Neural cell (in vitro differentiated cells): ENCODE measurements around the gene HLA-C. TPM values are rescaled to one million over a fixed set of nuclear protein-coding genes. Genes with fewer than 3 reads are reported as not detected.

Experiments
- H2AFZ ChIP-seq: fragments of 200-600, 300-800 bp; sonication (generic), shearing (Covaris generic); 2 replicates; pipeline ENCODE4 v1.6.0; 2014; ENCODE audit warnings: low read depth, mild to moderate bottlenecking, antibody characterized with exemption, low read length, moderate library complexity
- H3F3A ChIP-seq: fragments of 200-600 bp; shearing (Covaris generic); 2 replicates; pipeline ENCODE4 v1.6.1; 2016; ENCODE audit warnings: mild to moderate bottlenecking, moderate library complexity, mixed read lengths, antibody characterized with exemption, low read length; ENCODE audit not compliant: insufficient read depth, poor library complexity, severe bottlenecking
- H3K27ac ChIP-seq: fragments of 200-600, 300-800 bp; sonication (generic), shearing (Covaris generic); 2 replicates; pipeline ENCODE4 v1.5.1; 2014; ENCODE audit warnings: mild to moderate bottlenecking, low read length, moderate library complexity
- H3K27me3 ChIP-seq: fragments of 300-800, 200-600 bp; sonication (generic), shearing (Covaris generic); 2 replicates; pipeline ENCODE4 v1.6.0; 2014; ENCODE audit warnings: mild to moderate bottlenecking, low read depth, low read length, moderate library complexity; ENCODE audit not compliant: insufficient read depth
- H3K36me3 ChIP-seq: fragments of 300-800, 200-600 bp; sonication (generic), shearing (Covaris generic); 2 replicates; pipeline ENCODE4 v1.5.1; 2014; ENCODE audit warnings: mild to moderate bottlenecking, antibody characterized with exemption, low read length, moderate library complexity; ENCODE audit not compliant: insufficient read depth
- H3K4me2 ChIP-seq: fragments of 300-800, 200-600 bp; sonication (generic), shearing (Covaris generic); 2 replicates; pipeline ENCODE4 v1.6.0; 2014; ENCODE audit warnings: mild to moderate bottlenecking, low read length
- H3K4me3 ChIP-seq: fragments of 300-800, 200-600 bp; sonication (generic), shearing (Covaris generic); 2 replicates; pipeline ENCODE4 v1.5.1; 2014; ENCODE audit warnings: mild to moderate bottlenecking, low read length, moderate library complexity
- H3K79me2 ChIP-seq: fragments of 200-600 bp; shearing (Covaris generic); replicated peaks from 2 replicates; pipeline ENCODE4 v1.6.0; 2014; ENCODE audit warnings: mild to moderate bottlenecking, low read length, moderate library complexity; ENCODE audit not compliant: insufficient read depth
- H3K9ac ChIP-seq: fragments of 300-800, 200-600 bp; sonication (generic), shearing (Covaris generic); 2 replicates; pipeline ENCODE4 v1.6.1; 2016; ENCODE audit warnings: mild to moderate bottlenecking, low read length, mixed read lengths
- H3K9me2 ChIP-seq: fragments of 200-600 bp; shearing (Covaris generic); 2 replicates; pipeline ENCODE4 v1.6.1; 2016; ENCODE audit warnings: mild to moderate bottlenecking, low read length, mixed read lengths; ENCODE audit not compliant: insufficient read depth
- H3K9me3 ChIP-seq: fragments of 200-600, 300-800 bp; sonication (generic), shearing (Covaris generic); 2 replicates; pipeline ENCODE4 v1.6.1; 2016; ENCODE audit warnings: mild to moderate bottlenecking, mixed run types, low read length, moderate library complexity, mixed read lengths
- H4K20me1 ChIP-seq: fragments of 200-600 bp; shearing (Covaris generic); 2 replicates; pipeline ENCODE4 v1.6.1; 2016; ENCODE audit warnings: mild to moderate bottlenecking, mixed run types; ENCODE audit not compliant: insufficient read depth
- EP300 ChIP-seq: fragments of 450-650 bp; conservative IDR thresholded peaks from 2 replicates; pipeline ENCODE4 v1.6.1; 2014; ENCODE audit warnings: antibody characterized with exemption, mild to moderate bottlenecking, moderate library complexity; ENCODE audit not compliant: poor library complexity, severe bottlenecking
- EZH2 ChIP-seq: fragments of 200-600, 300-800 bp; shearing (Covaris generic), sonication (generic); IDR thresholded peaks from 2 replicates; pipeline ENCODE4 v1.6.1; 2014; ENCODE audit warnings: antibody characterized with exemption, low read length, borderline replicate concordance, mild to moderate bottlenecking; ENCODE audit not compliant: insufficient read depth, poor library complexity, severe bottlenecking
- MXI1 ChIP-seq: fragments of 450-650 bp; conservative IDR thresholded peaks from 2 replicates; pipeline ENCODE4 v1.6.1; 2014; ENCODE audit warnings: antibody characterized with exemption, mild to moderate bottlenecking; ENCODE audit not compliant: poor library complexity, severe bottlenecking
- POLR2AphosphoS5 ChIP-seq: IDR thresholded peaks from 2 replicates; pipeline ENCODE4 v1.6.1; 2012
- RAD21 ChIP-seq: fragments of 450-650 bp; conservative IDR thresholded peaks from 2 replicates; pipeline ENCODE4 v1.6.1; 2014; ENCODE audit warnings: antibody characterized with exemption, mild to moderate bottlenecking, moderate library complexity
- REST ChIP-seq: IDR thresholded peaks from 2 replicates; pipeline ENCODE4 v1.6.1; 2012; ENCODE audit warnings: borderline replicate concordance
- SMC3 ChIP-seq: fragments of 450-650 bp; conservative IDR thresholded peaks from 2 replicates; pipeline ENCODE4 v1.6.1; 2014; ENCODE audit warnings: antibody characterized with exemption, mild to moderate bottlenecking, moderate library complexity; ENCODE audit not compliant: poor library complexity
- TAF1 ChIP-seq: IDR thresholded peaks from 2 replicates; pipeline ENCODE4 v1.6.1; 2012; ENCODE audit warnings: low read depth
- polyA plus RNA-seq: library from polyadenylated mRNA; depleted of rRNA; stranded (reverse); fragments of >200 nt; gene quantifications from 2 replicates; pipeline ENCODE4 v1.2.3, GENCODE V29; 2014
- TF ChIP-seq, protein P1 (sequence below): fragments of 450-650 bp; IDR thresholded peaks from 2 replicates; pipeline ENCODE4 v1.5.1; 2014; ENCODE audit warnings: antibody characterized with exemption, mild to moderate bottlenecking, moderate library complexity; ENCODE audit not compliant: poor library complexity, severe bottlenecking

HLA-C gene
- polyA plus RNA-seq, 1 donor from 2014 or later = 18.0 TPM

GRCh38 chr6:31300797-31301196 is 28.9 kb upstream of the HLA-C start:
- Histone ChIP-seq H4K20me1 (no peaks in the 10 kb centered on the region), H3K4me2 (no peak overlapping the region), H3K36me3 (no peaks in the 10 kb centered on the region), H3K27me3 (peaks cover 4% of the 10 kb centered on the region), H3F3A (no peaks in the 10 kb centered on the region), H3K4me3 (no peak overlapping the region), H3K9me3 (no peaks in the 10 kb centered on the region), H3K27ac (no peak overlapping the region), H3K9ac (no peak overlapping the region), H2AFZ (no peak overlapping the region), H3K9me2 (no peaks in the 10 kb centered on the region), H3K79me2 (no peaks in the 10 kb centered on the region)
- no peak for TF ChIP-seq MXI1
- TF ChIP-seq EP300 = no peak
- TF ChIP-seq, protein P1, sequence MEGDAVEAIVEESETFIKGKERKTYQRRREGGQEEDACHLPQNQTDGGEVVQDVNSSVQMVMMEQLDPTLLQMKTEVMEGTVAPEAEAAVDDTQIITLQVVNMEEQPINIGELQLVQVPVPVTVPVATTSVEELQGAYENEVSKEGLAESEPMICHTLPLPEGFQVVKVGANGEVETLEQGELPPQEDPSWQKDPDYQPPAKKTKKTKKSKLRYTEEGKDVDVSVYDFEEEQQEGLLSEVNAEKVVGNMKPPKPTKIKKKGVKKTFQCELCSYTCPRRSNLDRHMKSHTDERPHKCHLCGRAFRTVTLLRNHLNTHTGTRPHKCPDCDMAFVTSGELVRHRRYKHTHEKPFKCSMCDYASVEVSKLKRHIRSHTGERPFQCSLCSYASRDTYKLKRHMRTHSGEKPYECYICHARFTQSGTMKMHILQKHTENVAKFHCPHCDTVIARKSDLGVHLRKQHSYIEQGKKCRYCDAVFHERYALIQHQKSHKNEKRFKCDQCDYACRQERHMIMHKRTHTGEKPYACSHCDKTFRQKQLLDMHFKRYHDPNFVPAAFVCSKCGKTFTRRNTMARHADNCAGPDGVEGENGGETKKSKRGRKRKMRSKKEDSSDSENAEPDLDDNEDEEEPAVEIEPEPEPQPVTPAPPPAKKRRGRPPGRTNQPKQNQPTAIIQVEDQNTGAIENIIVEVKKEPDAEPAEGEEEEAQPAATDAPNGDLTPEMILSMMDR = no peak
- TF ChIP-seq REST = no peak
- no peak for TF ChIP-seq SMC3
- TF ChIP-seq POLR2AphosphoS5 = no peak
- no peak for TF ChIP-seq EZH2
- no peak for TF ChIP-seq TAF1
- no peak for TF ChIP-seq RAD21

- Histone ChIP-seq H4K20me1 (no peaks in the 10 kb centered on the region), H3K9me3 (no peaks in the 10 kb centered on the region), H2AFZ (no peak overlapping the region), H3F3A (no peaks in the 10 kb centered on the region), H3K27me3 (peaks cover 4% of the 10 kb centered on the region), H3K4me2 (no peak overlapping the region), H3K4me3 (no peak overlapping the region), H3K79me2 (no peaks in the 10 kb centered on the region), H3K9me2 (no peaks in the 10 kb centered on the region), H3K27ac (no peak overlapping the region), H3K9ac (no peak overlapping the region), H3K36me3 (no peaks in the 10 kb centered on the region)
- no peak for TF ChIP-seq SMC3
- TF ChIP-seq, protein P1 = no peak
- no peak for TF ChIP-seq RAD21
- TF ChIP-seq TAF1 = no peak
- no peak for TF ChIP-seq EP300
- no peak for TF ChIP-seq POLR2AphosphoS5
- TF ChIP-seq MXI1 = no peak
- TF ChIP-seq EZH2 = no peak
- TF ChIP-seq REST = no peak
Measured at GRCh38 chr6:31299947-31300346, 28.1 kb upstream of the HLA-C start.
